Aorta (tissue), 5 donors: ENCODE measurements around the gene UPB1. TPM values are rescaled to one million over a fixed set of nuclear protein-coding genes. Genes with fewer than 3 reads are reported as not detected.

Experiments used
- ATAC-seq: fragments of 200-7000 bp; cut with Tn5 transposase; one replicate; pipeline ENCODE4 v1.9.1; 2022; ENCODE audit warnings: moderate library complexity; ENCODE audit not compliant: low FRiP score
- DNase-seq, 2 donors: peaks; one replicate each; pipeline ENCODE4 v3.0.0-alpha.2; 2020
- H3K27ac ChIP-seq, 2 donors: one replicate each; pipeline ENCODE4 v1.5.1; 2013; ENCODE audit warnings: low read length in 2 of 2, mild to moderate bottlenecking in 2 of 2, moderate library complexity in 2 of 2, control low read depth in 1 of 2, inconsistent platforms in 1 of 2, low read depth in 1 of 2
- H3K27me3 ChIP-seq, 2 donors: one replicate each; pipeline ENCODE4 v1.6.1; 2013; ENCODE audit warnings: control low read depth in 1 of 2, low read length in 1 of 2, mild to moderate bottlenecking in 1 of 2, moderate library complexity in 1 of 2; ENCODE audit not compliant: insufficient read depth in 2 of 2, control insufficient read depth in 1 of 2
- H3K36me3 ChIP-seq, 2 donors: one replicate each; pipeline ENCODE4 v1.6.1; 2013; ENCODE audit warnings: control low read depth in 1 of 2, low read length in 1 of 2, mild to moderate bottlenecking in 1 of 2; ENCODE audit not compliant: insufficient read depth in 2 of 2, control insufficient read depth in 1 of 2
- H3K4me1 ChIP-seq, 2 donors: one replicate each; pipeline ENCODE4 v1.6.1; 2013; ENCODE audit warnings: low read length in 2 of 2, control low read depth in 1 of 2, mild to moderate bottlenecking in 1 of 2, moderate library complexity in 1 of 2; ENCODE audit not compliant: insufficient read depth in 2 of 2, control insufficient read depth in 1 of 2
- H3K4me3 ChIP-seq, 2 donors: one replicate each; pipeline ENCODE4 v1.5.1; 2013; ENCODE audit warnings: low read length in 2 of 2, control low read depth in 1 of 2, mild to moderate bottlenecking in 1 of 2
- H3K9me3 ChIP-seq: one replicate; pipeline ENCODE4 v1.6.1; 2013; ENCODE audit warnings: mild to moderate bottlenecking, low read length; ENCODE audit not compliant: control insufficient read depth
- WGBS, 2 donors: extraction: QIAGEN DNeasy Blood & Tissue Kit; methylation state at CpG; one replicate each; pipeline ENCODE4 v1.1.7; 2013; 5-methylcytosine and 5-hydroxymethylcytosine counted together
- intact Hi-C, 2 donors: fragments of 100-400 bp; cut with DNase I; formaldehyde crosslinking; loops; one replicate each; pipeline versions ENCODE4 v1.14.2 to v1.15.0; 2022
- polyA plus RNA-seq, 2 donors: library from polyadenylated mRNA; stranded (reverse); fragments of 200-250 nt; gene quantifications; one replicate each; pipeline ENCODE4 v1.2.3, GENCODE V29; 2013
- total RNA-seq, 2 donors: library from RNA; stranded (reverse); fragmentation: NEBNext Ultra II Directional; extraction: Animal tissue kit (Norgen Biotek cat#: 25700); gene quantifications; one replicate each; pipeline ENCODE4 v1.2.1, GENCODE V29; 2021
- donor health status: healthy with polysubstance abuse.
- donor health status: Bipolar disorder and iron deficiency.
- donor health status: DM: no; HTN: no; CAD: no.
- donor health status: DM: no; HTN: no; CAD: no.
- donor health status: DM: yes; HTN: yes; CAD: no.

Gene UPB1
- total and polyA plus RNA-seq, 4 donors = 0.38 to 1.6 (median 0.94) TPM

- intact Hi-C loops = no loop called here
- H3K4me3 ChIP-seq = no peak overlapping the region
- ATAC-seq (no peak), DNase-seq (no peak)
- 80 to 91% methylated on average over 2 to 3 of the region's 3 CpGs for WGBS, 2 donors
- no peaks in the 10 kb centered on the region for H3K4me1 ChIP-seq
- no peaks in the 10 kb centered on the region for H3K36me3 ChIP-seq
- H3K27me3 ChIP-seq = no peaks in the 10 kb centered on the region
- H3K27ac ChIP-seq = no peak overlapping the region
- H3K9me3 ChIP-seq = no peaks in the 10 kb centered on the region
Measured at GRCh38 chr22:24457894-24458420, 37.2 kb upstream of the UPB1 start.

- H3K27me3 ChIP-seq = no peaks in the 10 kb centered on the region
- H3K27ac ChIP-seq = no peak overlapping the region
- H3K36me3 ChIP-seq = no peaks in the 10 kb centered on the region
- no peak overlapping the region for H3K4me3 ChIP-seq
- DNase-seq (no peak), ATAC-seq (no peak)
- H3K4me1 ChIP-seq = no peaks in the 10 kb centered on the region
- 58 to 66% methylated on average over 1 of the region's 1 CpG for WGBS, 2 donors
- intact Hi-C loops = no loop called here
- H3K9me3 ChIP-seq = no peaks in the 10 kb centered on the region
Measured at GRCh38 chr22:24459911-24460310, 35.2 kb upstream of the UPB1 start.

GRCh38 chr22:24460418-24461089 lies 34.6 kb upstream of the UPB1 start:
- intact Hi-C loops = no loop called here
- WGBS, 2 donors = 69 to 71% methylated on average over 10 of the region's 10 CpGs
- no peak overlapping the region for H3K4me3 ChIP-seq
- no peaks in the 10 kb centered on the region for H3K9me3 ChIP-seq
- H3K27ac ChIP-seq = no peak overlapping the region
- peaks cover 0 to 1% of the 10 kb centered on the region in 2 donors for H3K4me1 ChIP-seq
- ATAC-seq = no peak
- H3K36me3 ChIP-seq = no peaks in the 10 kb centered on the region
- no peak for DNase-seq
- H3K27me3 ChIP-seq = no peaks in the 10 kb centered on the region

- peaks cover 2 to 12% of the 10 kb centered on the region in 2 donors for H3K4me1 ChIP-seq
Measured at GRCh38 chr22:24463071-24463760, 31.9 kb upstream of the UPB1 start.

GRCh38 chr22:24465566-24465965 lies 29.6 kb upstream of the UPB1 start:
- 77 to 79% methylated on average over 5 of the region's 5 CpGs for WGBS, 2 donors
- no peaks in the 10 kb centered on the region for H3K27me3 ChIP-seq
- peaks cover 2 to 12% of the 10 kb centered on the region in 2 donors for H3K4me1 ChIP-seq
- H3K4me3 ChIP-seq = no peak overlapping the region
- intact Hi-C loops = no loop called here
- DNase-seq (no peak), ATAC-seq (no peak)
- H3K27ac ChIP-seq = no peak overlapping the region
- H3K36me3 ChIP-seq = no peaks in the 10 kb centered on the region
- no peaks in the 10 kb centered on the region for H3K9me3 ChIP-seq

More at GRCh38 chr22:24463071-24463760, 31.9 kb upstream of the UPB1 start:
- no peaks in the 10 kb centered on the region for H3K9me3 ChIP-seq
- 95 to 96% methylated on average over 6 of the region's 6 CpGs for WGBS, 2 donors
- DNase-seq = no peak
- H3K4me3 ChIP-seq = no peak overlapping the region
- H3K36me3 ChIP-seq = no peaks in the 10 kb centered on the region
- no peak overlapping the region for H3K27ac ChIP-seq
- intact Hi-C loops = no loop called here
- H3K27me3 ChIP-seq = no peaks in the 10 kb centered on the region
- no peak for ATAC-seq

- DNase-seq (no peak), ATAC-seq (no peak)
- 99 to 100% methylated on average over 3 of the region's 3 CpGs for WGBS, 2 donors
- Histone ChIP-seq H3K27ac (no peak overlapping the region), H3K27me3 (no peaks in the 10 kb centered on the region), H3K4me3 (no peak overlapping the region), H3K36me3 (no peaks in the 10 kb centered on the region), H3K4me1 (peaks cover 2 to 12% of the 10 kb centered on the region in 2 donors), H3K9me3 (no peaks in the 10 kb centered on the region)
- intact Hi-C loops = no loop called here
Measured at GRCh38 chr22:24465975-24466374, 29.2 kb upstream of the UPB1 start.

- peaks cover 2 to 15% of the 10 kb centered on the region in 2 donors for H3K4me1 ChIP-seq
- ATAC-seq (no peak), DNase-seq (peak in 1 of 2 donors; percentile 64)
- no peaks in the 10 kb centered on the region for H3K27me3 ChIP-seq
- WGBS, 2 donors = 11 to 35% methylated on average over 1 of the region's 1 CpG
- H3K27ac ChIP-seq = peak overlapping the region in 1 of 2 donors; percentile 68
- H3K9me3 ChIP-seq = no peaks in the 10 kb centered on the region
- H3K36me3 ChIP-seq = no peaks in the 10 kb centered on the region
- no peak overlapping the region for H3K4me3 ChIP-seq
- intact Hi-C loops = no loop called here
Measured at GRCh38 chr22:24466716-24467328, 28.3 kb upstream of the UPB1 start.

- Histone ChIP-seq H3K36me3 (no peaks in the 10 kb centered on the region), H3K4me1 (peaks cover 2 to 15% of the 10 kb centered on the region in 2 donors), H3K9me3 (no peaks in the 10 kb centered on the region), H3K4me3 (no peak overlapping the region), H3K27ac (no peak overlapping the region), H3K27me3 (no peaks in the 10 kb centered on the region)
- ATAC-seq = no peak
- intact Hi-C loops = no loop called here
- DNase-seq = no peak
- WGBS, 2 donors = 73 to 79% methylated on average over 2 of the region's 2 CpGs
Measured at GRCh38 chr22:24467340-24467739, 27.8 kb upstream of the UPB1 start.
